H9 (cell line): ENCODE measurements around the gene KCTD7. TPM values are rescaled to one million over a fixed set of nuclear protein-coding genes. Genes with fewer than 3 reads are reported as not detected.
A peak's percentile ranks its signal among the peaks of the same experiment; 100 is the strongest.
"Not testable (repeated sequence)": the region's sequence is repeated elsewhere in the genome, so short reads cannot be mapped to it uniquely, and the experiment has no call there.

Source experiments
- DNase-seq: peaks from one replicate; pipeline ENCODE4 v3.0.0-alpha.2; 2017
- H2AFZ ChIP-seq: one replicate; pipeline ENCODE4 v1.6.1; 2013; ENCODE audit warnings: mild to moderate bottlenecking, low read length, control low read depth, moderate library complexity
- H2AK5ac ChIP-seq: 2 replicates; pipeline ENCODE4 v1.6.1; 2013; ENCODE audit warnings: low read length, control low read depth, mixed read lengths; ENCODE audit not compliant: insufficient read length
- H2BK120ac ChIP-seq: one replicate; pipeline ENCODE4 v1.6.1; 2013; ENCODE audit warnings: low read depth, mild to moderate bottlenecking, low read length, control low read depth, inconsistent platforms; ENCODE audit not compliant: poor library complexity, severe bottlenecking
- H2BK12ac ChIP-seq: 2 replicates; pipeline ENCODE4 v1.6.1; 2013; ENCODE audit warnings: low read length, control low read depth, mixed read lengths, low read depth; ENCODE audit not compliant: insufficient read length
- H2BK15ac ChIP-seq: 2 replicates; pipeline ENCODE4 v1.6.1; 2013; ENCODE audit warnings: low read depth, low read length, control low read depth
- H2BK20ac ChIP-seq: one replicate; pipeline ENCODE4 v1.6.1; 2013; ENCODE audit warnings: low read depth, mild to moderate bottlenecking, low read length, control low read depth, inconsistent platforms; ENCODE audit not compliant: poor library complexity, severe bottlenecking
- H2BK5ac ChIP-seq: 2 replicates; pipeline ENCODE4 v1.6.1; 2013; ENCODE audit warnings: low read length, control low read depth, mixed read lengths; ENCODE audit not compliant: insufficient read length
- H3K14ac ChIP-seq: 2 replicates; pipeline ENCODE4 v1.6.1; 2013; ENCODE audit warnings: low read length, control low read depth; ENCODE audit not compliant: insufficient read depth
- H3K18ac ChIP-seq: 2 replicates; pipeline ENCODE4 v1.6.1; 2013; ENCODE audit warnings: low read depth, mild to moderate bottlenecking, mixed read lengths, low read length, control low read depth; ENCODE audit not compliant: insufficient read length
- H3K23ac ChIP-seq: 2 replicates; pipeline ENCODE4 v1.6.1; 2013; ENCODE audit warnings: low read length, control low read depth, mixed read lengths, low read depth; ENCODE audit not compliant: insufficient read length
- H3K23me2 ChIP-seq: 2 replicates; pipeline ENCODE4 v1.6.1; 2013; ENCODE audit warnings: low read depth, mild to moderate bottlenecking, mixed read lengths, low read length, control low read depth; ENCODE audit not compliant: insufficient read length, poor library complexity, severe bottlenecking
- H3K27ac ChIP-seq: 2 replicates; pipeline ENCODE4 v1.5.1; 2013; ENCODE audit warnings: low read length, control low read depth, mixed read lengths, low read depth; ENCODE audit not compliant: insufficient read length
- H3K27me3 ChIP-seq: 2 replicates; pipeline ENCODE4 v1.6.1; 2013; ENCODE audit warnings: low read length, control low read depth, inconsistent platforms; ENCODE audit not compliant: insufficient read depth
- H3K4ac ChIP-seq: 2 replicates; pipeline ENCODE4 v1.6.1; 2013; ENCODE audit warnings: low read depth, mild to moderate bottlenecking, control low read depth, inconsistent platforms, low read length, moderate library complexity
- H3K4me1 ChIP-seq: 2 replicates; pipeline ENCODE4 v1.6.1; 2013; ENCODE audit warnings: low read length, control low read depth, inconsistent platforms; ENCODE audit not compliant: insufficient read depth
- H3K4me2 ChIP-seq: 2 replicates; pipeline ENCODE4 v1.6.1; 2013; ENCODE audit warnings: low read length, control low read depth, mixed read lengths; ENCODE audit not compliant: insufficient read length, insufficient read depth
- H3K56ac ChIP-seq: 2 replicates; pipeline ENCODE4 v1.6.1; 2013; ENCODE audit warnings: low read depth, mild to moderate bottlenecking, mixed read lengths, low read length, control low read depth; ENCODE audit not compliant: insufficient read length
- H3K79me1 ChIP-seq: 2 replicates; pipeline ENCODE4 v1.6.1; 2013; ENCODE audit warnings: low read depth, mild to moderate bottlenecking, moderate library complexity, low read length, control low read depth, inconsistent platforms; ENCODE audit not compliant: insufficient read depth, poor library complexity, severe bottlenecking
- H3K79me2 ChIP-seq: 2 replicates; pipeline ENCODE4 v1.6.1; 2013; ENCODE audit warnings: low read length, control low read depth, inconsistent platforms; ENCODE audit not compliant: insufficient read depth
- H3K9ac ChIP-seq: 2 replicates; pipeline ENCODE4 v1.6.1; 2013; ENCODE audit warnings: low read length, control low read depth, mixed read lengths; ENCODE audit not compliant: insufficient read length; ENCODE audit errors: extremely low read depth
- H3K9me3 ChIP-seq: one replicate; pipeline ENCODE4 v1.6.1; 2013; ENCODE audit warnings: low read depth, low read length, inconsistent platforms; ENCODE audit not compliant: control insufficient read depth
- H3T11ph ChIP-seq: one replicate; pipeline ENCODE4 v1.6.1; 2013; ENCODE audit warnings: mild to moderate bottlenecking, low read length, control low read depth, inconsistent platforms
- H4K20me1 ChIP-seq: one replicate; pipeline ENCODE4 v1.6.1; 2013; ENCODE audit not compliant: control insufficient read depth, insufficient read length, insufficient read depth
- H4K5ac ChIP-seq: 2 replicates; pipeline ENCODE4 v1.6.1; 2013; ENCODE audit warnings: low read depth, mild to moderate bottlenecking, mixed read lengths, low read length, control low read depth; ENCODE audit not compliant: insufficient read length
- H4K8ac ChIP-seq: replicated peaks from 2 replicates; pipeline ENCODE4 v1.6.1; 2013; ENCODE audit warnings: low read length, control low read depth, mixed read lengths, low read depth; ENCODE audit not compliant: insufficient read length
- H4K91ac ChIP-seq: 2 replicates; pipeline ENCODE4 v1.6.1; 2013; ENCODE audit warnings: low read depth, mild to moderate bottlenecking, moderate library complexity, mixed read lengths, low read length, control low read depth; ENCODE audit not compliant: insufficient read length
- H3K27ac Mint-ChIP-seq, 3 experiments: 2 replicates in 2 of 3; 3 replicates in 1 of 3; pipeline ENCODE4 v1.8.0; 2020 to 2021; ENCODE audit warnings: mixed read lengths in 3 of 3, mild to moderate bottlenecking in 1 of 3, moderate library complexity in 1 of 3
- H3K27me3 Mint-ChIP-seq: 2 replicates; pipeline ENCODE4 v1.8.0; 2021; ENCODE audit warnings: low read depth, mild to moderate bottlenecking, moderate library complexity, mixed read lengths
- H3K36me3 Mint-ChIP-seq, 3 experiments: 2 replicates in 2 of 3; 3 replicates in 1 of 3; pipeline ENCODE4 v1.8.0; 2020 to 2021; ENCODE audit warnings: low read depth in 3 of 3, mixed read lengths in 3 of 3; ENCODE audit not compliant: insufficient read depth in 1 of 3
- H3K4me1 Mint-ChIP-seq, 2 experiments: 2 replicates each; pipeline ENCODE4 v1.8.0; 2020; ENCODE audit warnings: mixed read lengths in 2 of 2
- H3K4me3 Mint-ChIP-seq, 2 experiments: 2 replicates in 1 of 2; 3 replicates in 1 of 2; pipeline ENCODE4 v1.8.0; 2020 to 2021; ENCODE audit warnings: mild to moderate bottlenecking in 2 of 2, mixed read lengths in 2 of 2, moderate library complexity in 1 of 2
- H3K9me3 Mint-ChIP-seq, 2 experiments: 2 replicates in 1 of 2; 3 replicates in 1 of 2; pipeline ENCODE4 v1.8.0; 2020; ENCODE audit warnings: mild to moderate bottlenecking in 2 of 2, mixed read lengths in 2 of 2, moderate library complexity in 1 of 2
- CTCF ChIP-seq: fragments of 200-600 bp; sonication (generic); conservative IDR thresholded peaks from 3 replicates; pipeline ENCODE4 v1.8.0; 2021; ENCODE audit warnings: antibody characterized with exemption, mild to moderate bottlenecking
- WGBS: extraction: QIAGEN DNeasy Blood & Tissue Kit; methylation state at CpG from one replicate; pipeline ENCODE4 v1.1.7; 2013; ENCODE audit warnings: missing lambda C conversion rate, low lambda C conversion rate, mixed read lengths; ENCODE audit not compliant: insufficient read length; ENCODE audit errors: extremely low coverage; 5-methylcytosine and 5-hydroxymethylcytosine counted together
- total RNA-seq: library from RNA; stranded (reverse); gene quantifications from 2 replicates; pipeline ENCODE4 v1.2.1, GENCODE V29; 2021

Gene KCTD7
- total RNA-seq, 1 experiment from 2014 or later = 8.9 TPM

- Histone ChIP-seq H2BK15ac (no peak overlapping the region), H3K4ac (no peak overlapping the region), H3K27ac (no peak overlapping the region), H3K14ac (no peak overlapping the region), H3K4me1 (no peaks in the 10 kb centered on the region; the same call in 1 of the 2 replicates), H2BK120ac (no peak overlapping the region), H4K8ac (no peak overlapping the region), H3K18ac (no peak overlapping the region), H3K23me2 (peaks cover 4% of the 10 kb centered on the region), H3K79me2 (no peaks in the 10 kb centered on the region; the same call in 1 of the 2 replicates), H2BK20ac (no peak overlapping the region), H3K79me1 (no peaks in the 10 kb centered on the region), H4K91ac (no peak overlapping the region), H4K20me1 (no peaks in the 10 kb centered on the region), H3K23ac (no peak overlapping the region), H3K4me2 (peak overlapping the region; percentile 39), H4K5ac (no peak overlapping the region), H2BK12ac (no peak overlapping the region), H3K56ac (no peak overlapping the region), H2AFZ (no peak overlapping the region), H3K9me3 (no peaks in the 10 kb centered on the region), H3K9ac (peak overlapping the region; percentile 4), H2BK5ac (no peak overlapping the region), H2AK5ac (no peak overlapping the region), H3T11ph (no peak overlapping the region), H3K27me3 (no peaks in the 10 kb centered on the region)
- peak overlapping the region; percentile 87 to 94 for H3K4me3 Mint-ChIP-seq
- H3K9me3 Mint-ChIP-seq = no peaks in the 10 kb centered on the region
- no peaks in the 10 kb centered on the region; the same call in 1 of the 2 replicates for H3K27me3 Mint-ChIP-seq
- WGBS = no CpG with 5 or more reads among the region's 66 CpGs
- peaks cover 0 to 2% (median 0%) of the 10 kb centered on the region in 3 experiments; a peak in 1 of 7 replicates for H3K36me3 Mint-ChIP-seq
- TF ChIP-seq CTCF = no peak
- no peak for DNase-seq
- H3K27ac Mint-ChIP-seq = peak overlapping the region in 1 of 3 experiments; percentile 97; a peak in 3 of 7 replicates
- H3K4me1 Mint-ChIP-seq = peaks cover 3 to 13% of the 10 kb centered on the region in 2 experiments; a peak in 3 of 4 replicates
These were observed 53.8 kb downstream of the KCTD7 start for GRCh38 chr7:66682350-66683093.

GRCh38 chr7:66683094-66683769 is 54.6 kb downstream of the KCTD7 start:
- no CpG with 5 or more reads among the region's 10 CpGs for WGBS
- Mint-ChIP-seq H3K4me1 (peaks cover 3 to 13% of the 10 kb centered on the region in 2 experiments; a peak in 3 of 4 replicates), H3K4me3 (peak overlapping the region; percentile 87 to 94)
- H2BK12ac ChIP-seq, H3K23me2 ChIP-seq, H3K18ac ChIP-seq, H4K91ac ChIP-seq, H2AFZ ChIP-seq, H2BK20ac ChIP-seq, H3K23ac ChIP-seq, H3K9ac ChIP-seq, H3K36me3 Mint-ChIP-seq, H3K79me1 ChIP-seq, H2BK5ac ChIP-seq, H2BK120ac ChIP-seq, H3K9me3 Mint-ChIP-seq, H3K27ac ChIP-seq, H2BK15ac ChIP-seq, H3T11ph ChIP-seq, H3K9me3 ChIP-seq, H4K8ac ChIP-seq, H2AK5ac ChIP-seq, H3K56ac ChIP-seq, H3K4me1 ChIP-seq, H3K14ac ChIP-seq, H3K27me3 Mint-ChIP-seq, H4K20me1 ChIP-seq, H3K79me2 ChIP-seq, H4K5ac ChIP-seq, H3K27me3 ChIP-seq, DNase-seq, H3K27ac Mint-ChIP-seq, H3K4ac ChIP-seq: not testable (repeated sequence)
- H3K4me2 ChIP-seq = peak overlapping the region; percentile 39
